ENCODE measurements around the gene VSNL1.
"Not testable (repeated sequence)": the region's sequence is repeated elsewhere in the genome, so short reads cannot be mapped to it uniquely, and the experiment has no call there.

Gene VSNL1

GRCh38 chr2:17557596-17557995 lies 17.1 kb downstream of the VSNL1 start:
- H3K4me3 Mint-ChIP-seq, result no peak overlapping the region
- peaks cover 3% of the 10 kb centered on the region for H3K27me3 Mint-ChIP-seq (ENCODE audit: low read depth)
- H3K4me1 Mint-ChIP-seq (ENCODE audit: low read depth), result no peaks in the 10 kb centered on the region
- no peaks in the 10 kb centered on the region for H3K9me3 Mint-ChIP-seq
- no peak overlapping the region for H3K27ac Mint-ChIP-seq
- H3K36me3 Mint-ChIP-seq (ENCODE audit: low read depth), result no peaks in the 10 kb centered on the region

DNA sequence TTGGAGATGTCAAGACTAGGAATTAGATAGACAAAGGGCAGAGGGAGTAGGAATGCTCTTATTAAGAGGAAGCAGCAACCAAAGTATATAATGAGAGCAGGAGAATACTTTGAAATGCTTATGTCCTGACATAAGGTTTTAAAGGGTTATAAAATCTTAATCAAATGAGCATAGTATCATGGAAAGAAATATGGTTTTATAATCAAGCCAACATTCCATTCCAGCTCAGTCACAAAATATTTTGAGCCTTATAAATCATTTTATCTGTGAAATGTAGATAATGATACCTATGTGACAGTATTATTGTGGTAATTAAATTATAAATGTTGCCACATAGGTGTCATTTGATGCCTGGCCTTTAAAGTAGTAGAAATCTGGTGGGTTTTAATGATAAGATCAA lies 17.6 kb downstream of the VSNL1 start:
- no peaks in the 10 kb centered on the region for H3K9me3 Mint-ChIP-seq
- H3K4me1 Mint-ChIP-seq (ENCODE audit: low read depth), result no peaks in the 10 kb centered on the region
- H3K27ac Mint-ChIP-seq, result no peak overlapping the region
- peaks cover 3% of the 10 kb centered on the region for H3K27me3 Mint-ChIP-seq (ENCODE audit: low read depth)
- no peaks in the 10 kb centered on the region for H3K36me3 Mint-ChIP-seq (ENCODE audit: low read depth)
- no peak overlapping the region for H3K4me3 Mint-ChIP-seq

DNA sequence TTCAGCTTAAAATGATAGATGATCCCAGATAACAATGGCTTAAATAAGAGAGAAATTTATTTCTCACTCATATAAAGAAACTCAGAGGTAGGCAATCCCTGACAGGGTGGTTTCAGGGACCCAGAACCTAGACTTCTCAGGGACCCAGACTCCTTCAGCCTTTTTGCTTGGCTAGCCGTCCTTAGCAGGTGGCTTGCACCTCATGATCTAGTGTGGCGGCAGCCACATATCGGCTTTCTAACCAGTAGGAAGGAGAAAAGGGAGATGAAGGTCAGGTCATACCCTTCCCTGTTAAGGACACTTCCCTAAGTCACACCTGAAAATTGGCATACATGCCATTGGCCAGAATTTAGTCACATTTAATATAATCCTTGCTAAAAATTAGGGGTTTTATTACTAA lies 18.4 kb downstream of the VSNL1 start:
- H3K27me3 Mint-ChIP-seq (ENCODE audit: low read depth), result peaks cover 3% of the 10 kb centered on the region
- no peaks in the 10 kb centered on the region for H3K9me3 Mint-ChIP-seq
- no peaks in the 10 kb centered on the region for H3K36me3 Mint-ChIP-seq (ENCODE audit: low read depth)
- no peak overlapping the region for H3K4me3 Mint-ChIP-seq
- H3K4me1 Mint-ChIP-seq (ENCODE audit: low read depth), result no peaks in the 10 kb centered on the region
- no peak overlapping the region for H3K27ac Mint-ChIP-seq

- not testable (repeated sequence) for H3K9me3 Mint-ChIP-seq; H3K27me3 Mint-ChIP-seq (ENCODE audit: low read depth)
These were observed 25.2 kb downstream of the VSNL1 start for GRCh38 chr2:17565726-17566125.

DNA sequence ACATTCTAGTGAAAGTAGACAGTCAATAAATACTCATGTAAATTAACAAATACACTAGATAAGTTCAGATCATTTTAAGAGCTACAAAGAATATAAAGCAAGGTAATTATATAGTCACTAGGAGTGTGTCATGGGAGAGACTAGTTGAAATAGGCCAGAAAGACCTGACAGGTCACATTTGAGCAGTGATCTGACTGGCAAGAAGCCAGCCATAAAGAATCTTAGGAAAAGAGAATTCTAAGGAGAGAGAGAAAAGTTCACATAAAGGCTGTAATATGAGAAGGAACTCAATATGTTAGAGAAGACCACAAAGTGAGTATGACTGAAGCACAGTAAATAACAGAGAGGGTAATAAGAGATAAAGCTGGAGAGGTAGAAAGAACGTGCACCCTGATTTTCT lies 31.2 kb downstream of the VSNL1 start:
- Mint-ChIP-seq H3K27me3 (ENCODE audit: low read depth) (peaks cover 3% of the 10 kb centered on the region), H3K27ac (no peak overlapping the region), H3K36me3 (ENCODE audit: low read depth) (no peaks in the 10 kb centered on the region), H3K4me3 (no peak overlapping the region), H3K9me3 (no peaks in the 10 kb centered on the region), H3K4me1 (ENCODE audit: low read depth) (no peaks in the 10 kb centered on the region)

More at GRCh38 chr2:17565726-17566125, 25.2 kb downstream of the VSNL1 start:
- not testable (repeated sequence) for H3K27ac Mint-ChIP-seq; H3K36me3 Mint-ChIP-seq (ENCODE audit: low read depth); H3K4me1 Mint-ChIP-seq (ENCODE audit: low read depth); H3K4me3 Mint-ChIP-seq

DNA sequence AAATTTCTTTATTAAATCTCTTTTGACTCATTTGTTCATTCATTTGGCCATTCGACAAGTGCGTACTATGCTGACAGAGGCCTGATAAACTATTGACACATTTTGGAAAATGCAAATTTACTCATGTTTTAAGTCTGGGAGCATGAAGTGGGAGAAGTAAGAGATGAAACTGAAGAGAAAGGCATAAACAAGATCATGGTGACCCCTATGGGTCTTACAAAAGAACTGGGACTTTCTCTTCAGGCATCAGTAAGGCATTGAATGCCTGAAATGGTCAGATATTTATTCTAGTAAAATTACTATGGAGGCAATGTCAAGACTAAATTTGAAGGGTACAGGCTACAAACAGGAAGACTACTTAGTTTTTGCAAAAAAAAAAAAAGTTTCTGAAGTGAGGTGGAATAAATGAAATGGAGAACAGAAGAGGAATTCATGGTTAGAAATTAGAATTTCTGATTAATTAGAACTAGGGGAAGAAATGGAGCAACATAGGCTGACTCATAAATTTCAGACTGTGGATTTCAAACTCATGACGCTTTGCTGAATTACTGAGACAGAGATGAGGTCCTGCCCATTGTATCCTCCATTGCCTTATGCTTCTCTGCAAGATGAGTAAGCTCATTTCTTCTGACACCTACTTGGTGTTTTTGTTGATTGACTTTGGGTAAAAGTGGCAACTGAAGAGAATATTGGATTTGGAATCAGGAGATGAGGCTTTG lies 32.7 kb downstream of the VSNL1 start:
- Mint-ChIP-seq H3K36me3 (ENCODE audit: low read depth) (no peaks in the 10 kb centered on the region), H3K9me3 (no peaks in the 10 kb centered on the region), H3K27me3 (ENCODE audit: low read depth) (peaks cover 3% of the 10 kb centered on the region), H3K27ac (no peak overlapping the region), H3K4me3 (no peak overlapping the region), H3K4me1 (ENCODE audit: low read depth) (peaks cover 2% of the 10 kb centered on the region)

- Mint-ChIP-seq H3K27me3 (ENCODE audit: low read depth) (peaks cover 3% of the 10 kb centered on the region), H3K36me3 (ENCODE audit: low read depth) (no peaks in the 10 kb centered on the region), H3K27ac (no peak overlapping the region), H3K4me3 (no peak overlapping the region), H3K4me1 (ENCODE audit: low read depth) (peaks cover 4% of the 10 kb centered on the region), H3K9me3 (no peaks in the 10 kb centered on the region)
These were observed 33.3 kb downstream of the VSNL1 start for GRCh38 chr2:17573804-17574175.

GRCh38 chr2:17574406-17575073 lies 34.0 kb downstream of the VSNL1 start:
- H3K27ac Mint-ChIP-seq, result no peak overlapping the region
- H3K4me1 Mint-ChIP-seq (ENCODE audit: low read depth), result peaks cover 4% of the 10 kb centered on the region
- no peaks in the 10 kb centered on the region for H3K36me3 Mint-ChIP-seq (ENCODE audit: low read depth)
- H3K27me3 Mint-ChIP-seq (ENCODE audit: low read depth), result peaks cover 3% of the 10 kb centered on the region
- no peak overlapping the region for H3K4me3 Mint-ChIP-seq
- H3K9me3 Mint-ChIP-seq, result no peaks in the 10 kb centered on the region

GRCh38 chr2:17576802-17577201 lies 36.3 kb downstream of the VSNL1 start:
- Mint-ChIP-seq H3K9me3 (no peaks in the 10 kb centered on the region), H3K27me3 (ENCODE audit: low read depth) (peaks cover 4% of the 10 kb centered on the region), H3K36me3 (ENCODE audit: low read depth) (no peaks in the 10 kb centered on the region), H3K27ac (no peak overlapping the region), H3K4me3 (no peak overlapping the region), H3K4me1 (ENCODE audit: low read depth) (peaks cover 8% of the 10 kb centered on the region)

- peaks cover 8% of the 10 kb centered on the region for H3K4me1 Mint-ChIP-seq (ENCODE audit: low read depth)
- H3K27me3 Mint-ChIP-seq (ENCODE audit: low read depth), result peaks cover 7% of the 10 kb centered on the region
- H3K27ac Mint-ChIP-seq, result no peak overlapping the region
- H3K4me3 Mint-ChIP-seq, result no peak overlapping the region
- H3K36me3 Mint-ChIP-seq (ENCODE audit: low read depth), result no peaks in the 10 kb centered on the region
- no peaks in the 10 kb centered on the region for H3K9me3 Mint-ChIP-seq
These were observed 38.0 kb downstream of the VSNL1 start for GRCh38 chr2:17578466-17578928.

- no peak overlapping the region for H3K27ac Mint-ChIP-seq
- H3K9me3 Mint-ChIP-seq, result no peaks in the 10 kb centered on the region
- H3K27me3 Mint-ChIP-seq (ENCODE audit: low read depth), result peaks cover 7% of the 10 kb centered on the region
- H3K4me1 Mint-ChIP-seq (ENCODE audit: low read depth), result peaks cover 8% of the 10 kb centered on the region
- no peaks in the 10 kb centered on the region for H3K36me3 Mint-ChIP-seq (ENCODE audit: low read depth)
- H3K4me3 Mint-ChIP-seq, result no peak overlapping the region
These were observed 39.3 kb downstream of the VSNL1 start for GRCh38 chr2:17579605-17580318.

DNA sequence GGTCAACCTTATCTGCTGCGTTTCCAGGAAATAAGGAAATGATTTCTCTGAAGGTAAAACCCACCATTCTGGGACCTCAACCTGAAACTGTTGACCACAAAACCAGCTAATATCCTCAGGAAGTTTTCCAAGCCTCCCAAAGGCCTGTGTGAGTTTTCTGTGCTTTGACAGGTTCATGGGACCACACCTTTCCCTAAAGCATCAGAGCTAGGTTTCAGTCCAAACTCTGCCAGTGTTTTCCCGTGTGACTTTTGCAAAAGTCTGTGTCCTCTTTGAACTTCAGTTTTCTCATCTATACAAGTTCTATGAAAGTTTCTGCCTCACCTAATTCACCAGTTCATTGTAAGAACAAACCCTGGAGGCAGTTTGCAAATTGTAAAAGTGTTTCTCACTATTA lies 39.8 kb downstream of the VSNL1 start:
- Mint-ChIP-seq H3K27me3 (ENCODE audit: low read depth) (peaks cover 4% of the 10 kb centered on the region), H3K4me3 (no peak overlapping the region)

DNA sequence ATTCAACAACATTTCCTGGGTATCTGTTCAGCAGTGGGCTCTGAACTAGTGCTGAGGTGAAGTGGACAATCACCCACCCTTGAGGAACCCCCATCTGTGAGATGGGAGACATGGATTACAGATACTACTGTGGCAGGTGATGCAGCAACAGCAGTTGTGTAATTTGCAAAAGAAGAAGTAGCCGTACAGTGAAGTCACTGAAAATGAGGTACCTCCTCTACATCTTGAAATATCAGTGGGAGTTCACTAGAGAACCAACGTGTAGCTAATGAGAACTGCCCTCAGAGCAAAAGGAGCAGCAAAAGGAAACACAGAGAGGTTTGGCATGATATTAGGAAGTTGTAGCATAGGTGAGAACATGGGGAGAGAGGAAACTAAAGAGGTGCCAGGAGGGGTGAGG lies 41.3 kb downstream of the VSNL1 start:
- H3K4me1 Mint-ChIP-seq (ENCODE audit: low read depth), result peaks cover 8% of the 10 kb centered on the region
- H3K9me3 Mint-ChIP-seq, result no peaks in the 10 kb centered on the region
- no peak overlapping the region for H3K4me3 Mint-ChIP-seq
- H3K36me3 Mint-ChIP-seq (ENCODE audit: low read depth), result no peaks in the 10 kb centered on the region
- H3K27ac Mint-ChIP-seq, result no peak overlapping the region
- peaks cover 4% of the 10 kb centered on the region for H3K27me3 Mint-ChIP-seq (ENCODE audit: low read depth)

More for the DNA sequence above, 39.8 kb downstream of the VSNL1 start:
- Mint-ChIP-seq H3K4me1 (ENCODE audit: low read depth) (peaks cover 8% of the 10 kb centered on the region), H3K27ac (no peak overlapping the region), H3K9me3 (no peaks in the 10 kb centered on the region), H3K36me3 (ENCODE audit: low read depth) (no peaks in the 10 kb centered on the region)

- no peak overlapping the region for H3K27ac Mint-ChIP-seq
- H3K9me3 Mint-ChIP-seq, result no peaks in the 10 kb centered on the region
- peaks cover 4% of the 10 kb centered on the region for H3K27me3 Mint-ChIP-seq (ENCODE audit: low read depth)
- H3K36me3 Mint-ChIP-seq (ENCODE audit: low read depth), result no peaks in the 10 kb centered on the region
- peaks cover 7% of the 10 kb centered on the region for H3K4me1 Mint-ChIP-seq (ENCODE audit: low read depth)
- no peak overlapping the region for H3K4me3 Mint-ChIP-seq
These were observed 42.7 kb downstream of the VSNL1 start for GRCh38 chr2:17583166-17583565.

DNA sequence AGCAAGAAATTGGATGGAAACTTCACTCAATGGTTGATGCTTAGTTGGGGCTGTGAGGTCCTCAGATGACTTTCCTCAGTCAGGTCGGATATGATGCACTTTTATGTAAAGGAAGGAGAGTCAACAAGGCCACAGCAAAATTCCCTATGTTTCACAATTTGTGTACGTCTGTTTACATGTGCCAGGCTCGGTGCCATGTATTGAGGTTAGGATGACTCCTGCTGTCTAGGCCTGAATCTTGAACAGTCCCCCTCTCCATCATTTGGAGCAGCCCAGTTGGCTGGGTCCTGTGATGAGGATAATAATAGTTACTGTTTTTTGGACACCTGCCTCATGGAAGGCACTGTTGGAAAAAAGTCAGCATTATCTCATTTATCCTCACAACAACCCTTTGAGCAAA lies 43.1 kb downstream of the VSNL1 start:
- H3K4me3 Mint-ChIP-seq, result no peak overlapping the region
- H3K27ac Mint-ChIP-seq, result no peak overlapping the region
- H3K27me3 Mint-ChIP-seq (ENCODE audit: low read depth), result peaks cover 4% of the 10 kb centered on the region
- H3K4me1 Mint-ChIP-seq (ENCODE audit: low read depth), result peaks cover 4% of the 10 kb centered on the region
- no peaks in the 10 kb centered on the region for H3K9me3 Mint-ChIP-seq
- H3K36me3 Mint-ChIP-seq (ENCODE audit: low read depth), result no peaks in the 10 kb centered on the region

Measured in T-helper 1 cell treated with Interleukin-12 subunit alpha and Interleukin-12 subunit beta and Interleukin-4 antibody, amounts not matched to agents 30 μg/mL and 1 μg/mL, for 36 hours (primary cell).